Measurements from ENCODE around the gene SARDH.

Gene SARDH

GRCh38 chr9:133673258-133673655 lies 64.9 kb downstream of the SARDH start:
- Histone ChIP-seq H3K4me1 (ENCODE audit: insufficient read depth, poor library complexity, severe bottlenecking) (no peaks in the 10 kb centered on the region), H3K27me3 (ENCODE audit: insufficient read depth, poor library complexity, severe bottlenecking) (peaks cover 3% of the 10 kb centered on the region), H3K9me3 (ENCODE audit: severe bottlenecking) (no peaks in the 10 kb centered on the region), H3K27ac (ENCODE audit: poor library complexity, severe bottlenecking) (no peak overlapping the region), H3K4me3 (ENCODE audit: severe bottlenecking) (no peak overlapping the region), H3K36me3 (ENCODE audit: low read depth) (no peaks in the 10 kb centered on the region)
- TF ChIP-seq CTCF (IDR thresholded peaks at IDR 0.05; ENCODE audit: poor library complexity, severe bottlenecking): no peak
- DNase-seq (ENCODE audit: low spot score) (no peak), ATAC-seq (ENCODE audit: low read depth) (no peak; the same call in 2 of the 3 replicates)

GRCh38 chr9:133672503-133673257 lies 65.5 kb downstream of the SARDH start:
- peaks cover 3% of the 10 kb centered on the region for H3K27me3 ChIP-seq (ENCODE audit: insufficient read depth, poor library complexity, severe bottlenecking)
- no peak overlapping the region for H3K4me3 ChIP-seq (ENCODE audit: severe bottlenecking)
- no peaks in the 10 kb centered on the region for H3K9me3 ChIP-seq (ENCODE audit: severe bottlenecking)
- H3K36me3 ChIP-seq (ENCODE audit: low read depth): no peaks in the 10 kb centered on the region
- DNase-seq (ENCODE audit: low spot score) (no peak), ATAC-seq (ENCODE audit: low read depth) (no peak)
- no peak for TF ChIP-seq CTCF (IDR thresholded peaks at IDR 0.05; ENCODE audit: poor library complexity, severe bottlenecking)
- no peak overlapping the region for H3K27ac ChIP-seq (ENCODE audit: poor library complexity, severe bottlenecking)
- H3K4me1 ChIP-seq (ENCODE audit: insufficient read depth, poor library complexity, severe bottlenecking): no peaks in the 10 kb centered on the region

- Histone ChIP-seq H3K36me3 (ENCODE audit: low read depth) (no peaks in the 10 kb centered on the region), H3K4me3 (ENCODE audit: severe bottlenecking) (no peak overlapping the region), H3K9me3 (ENCODE audit: severe bottlenecking) (no peaks in the 10 kb centered on the region), H3K4me1 (ENCODE audit: insufficient read depth, poor library complexity, severe bottlenecking) (no peaks in the 10 kb centered on the region), H3K27ac (ENCODE audit: poor library complexity, severe bottlenecking) (no peak overlapping the region), H3K27me3 (ENCODE audit: insufficient read depth, poor library complexity, severe bottlenecking) (peaks cover under 1% of the 10 kb centered on the region)
- TF ChIP-seq CTCF (IDR thresholded peaks at IDR 0.05; ENCODE audit: poor library complexity, severe bottlenecking): no peak
- ATAC-seq (ENCODE audit: low read depth) (no peak), DNase-seq (ENCODE audit: low spot score) (no peak)
These were observed 66.8 kb downstream of the SARDH start for GRCh38 chr9:133671371-133671770.

GRCh38 chr9:133670466-133670865 lies 67.7 kb downstream of the SARDH start:
- no peak for ATAC-seq (ENCODE audit: low read depth)
- H3K4me3 ChIP-seq (ENCODE audit: severe bottlenecking): no peak overlapping the region
- no peak for DNase-seq (ENCODE audit: low spot score)
- H3K27ac ChIP-seq (ENCODE audit: poor library complexity, severe bottlenecking): no peak overlapping the region
- no peaks in the 10 kb centered on the region for H3K9me3 ChIP-seq (ENCODE audit: severe bottlenecking)
- TF ChIP-seq CTCF (IDR thresholded peaks at IDR 0.05; ENCODE audit: poor library complexity, severe bottlenecking): no peak
- H3K4me1 ChIP-seq (ENCODE audit: insufficient read depth, poor library complexity, severe bottlenecking): no peaks in the 10 kb centered on the region
- no peaks in the 10 kb centered on the region for H3K36me3 ChIP-seq (ENCODE audit: low read depth)
- no peaks in the 10 kb centered on the region for H3K27me3 ChIP-seq (ENCODE audit: insufficient read depth, poor library complexity, severe bottlenecking)

GRCh38 chr9:133669182-133669801 lies 68.9 kb downstream of the SARDH start:
- Histone ChIP-seq H3K9me3 (ENCODE audit: severe bottlenecking) (no peaks in the 10 kb centered on the region), H3K27ac (ENCODE audit: poor library complexity, severe bottlenecking) (no peak overlapping the region), H3K4me3 (ENCODE audit: severe bottlenecking) (no peak overlapping the region), H3K4me1 (ENCODE audit: insufficient read depth, poor library complexity, severe bottlenecking) (no peaks in the 10 kb centered on the region), H3K36me3 (ENCODE audit: low read depth) (no peaks in the 10 kb centered on the region), H3K27me3 (ENCODE audit: insufficient read depth, poor library complexity, severe bottlenecking) (no peaks in the 10 kb centered on the region)
- TF ChIP-seq CTCF (IDR thresholded peaks at IDR 0.05; ENCODE audit: poor library complexity, severe bottlenecking): no peak
- DNase-seq (ENCODE audit: low spot score) (no peak), ATAC-seq (ENCODE audit: low read depth) (no peak)
